GM19239 (cell line): Measurements from ENCODE around the gene CHRM4.
"Not testable (repeated sequence)": the region's sequence is repeated elsewhere in the genome, so short reads cannot be mapped to it uniquely, and the experiment has no call there.

Experiments
- DNase-seq: peaks from one replicate; pipeline ENCODE4 v3.0.0; 2011; ENCODE audit warnings: low spot score; ENCODE audit not compliant: insufficient read length
- FAIRE-seq: peaks from 2 replicates; lab custom pipeline; 2011; peaks lifted over from hg19 to GRCh38; lab: Jason Lieb, UNC

Gene CHRM4

DNA sequence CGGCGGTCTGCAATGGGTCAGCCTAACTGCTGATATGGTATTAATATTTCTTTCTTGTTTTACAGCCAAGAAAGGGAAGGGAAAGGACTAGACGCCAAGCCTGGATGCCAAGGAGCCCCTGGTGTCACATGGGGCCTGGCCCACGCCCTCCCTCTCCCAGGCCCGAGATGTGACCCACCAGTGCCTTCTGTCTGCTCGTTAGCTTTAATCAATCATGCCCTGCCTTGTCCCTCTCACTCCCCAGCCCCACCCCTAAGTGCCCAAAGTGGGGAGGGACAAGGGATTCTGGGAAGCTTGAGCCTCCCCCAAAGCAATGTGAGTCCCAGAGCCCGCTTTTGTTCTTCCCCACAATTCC, 8.2 kb downstream of the CHRM4 start:
- DNase-seq (no peak), FAIRE-seq (no peak)

- FAIRE-seq, result no peak
- no peak for DNase-seq
Measured at GRCh38 chr11:46382646-46383403, 8.8 kb downstream of the CHRM4 start.

GRCh38 chr11:46381819-46382645, 9.5 kb downstream of the CHRM4 start:
- DNase-seq (no peak), FAIRE-seq (no peak)

DNA sequence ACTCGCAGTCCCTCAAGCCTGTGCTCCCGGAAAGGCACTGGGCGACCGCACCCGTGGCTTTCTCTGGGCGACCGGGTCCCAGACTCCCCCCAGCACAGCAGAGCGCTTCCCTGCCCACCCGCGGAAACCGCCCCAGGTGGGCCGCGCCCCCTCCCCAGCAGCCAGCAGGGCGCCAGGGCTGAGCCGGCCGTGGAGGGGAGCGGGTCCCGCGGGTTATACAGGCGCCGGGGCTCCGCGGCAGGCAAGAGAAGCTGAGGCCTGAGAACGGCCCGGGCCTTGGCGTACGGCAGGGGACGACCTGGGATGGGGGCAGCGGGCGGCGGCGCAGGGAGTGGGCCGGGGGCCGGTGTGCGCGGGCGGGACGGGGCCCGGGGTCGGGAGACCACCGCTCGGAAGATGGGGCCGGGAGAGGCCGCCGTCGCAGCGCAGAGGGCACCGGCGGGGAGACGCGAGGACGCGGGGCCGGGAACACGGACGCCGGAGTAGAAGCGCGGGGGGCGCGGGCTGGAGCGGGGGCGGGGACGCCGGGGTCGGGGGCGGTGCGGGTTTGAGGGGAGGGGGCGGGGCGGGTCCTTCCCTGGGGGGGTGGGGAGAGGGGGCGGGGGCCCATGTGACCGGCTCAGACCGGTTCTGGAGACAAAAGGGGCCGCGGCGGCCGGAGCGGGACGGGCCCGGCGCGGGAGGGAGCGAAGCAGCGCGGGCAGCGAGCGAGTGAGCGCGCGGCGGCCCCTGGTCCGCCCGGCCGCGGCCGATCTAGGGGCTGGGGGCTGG, 10.3 kb downstream of the CHRM4 start, which contains the start of gene MDK:
TSS of gene MDK (plus strand) at position 622 of the 771 bp plus-strand sequence. CDS start 389 bp downstream, outside the sequence.
- FAIRE-seq (no peak), DNase-seq (no peak)

GRCh38 chr11:46380340-46381047, 11.1 kb downstream of the CHRM4 start:
- FAIRE-seq (peak; percentile 31), DNase-seq (no peak)

DNA sequence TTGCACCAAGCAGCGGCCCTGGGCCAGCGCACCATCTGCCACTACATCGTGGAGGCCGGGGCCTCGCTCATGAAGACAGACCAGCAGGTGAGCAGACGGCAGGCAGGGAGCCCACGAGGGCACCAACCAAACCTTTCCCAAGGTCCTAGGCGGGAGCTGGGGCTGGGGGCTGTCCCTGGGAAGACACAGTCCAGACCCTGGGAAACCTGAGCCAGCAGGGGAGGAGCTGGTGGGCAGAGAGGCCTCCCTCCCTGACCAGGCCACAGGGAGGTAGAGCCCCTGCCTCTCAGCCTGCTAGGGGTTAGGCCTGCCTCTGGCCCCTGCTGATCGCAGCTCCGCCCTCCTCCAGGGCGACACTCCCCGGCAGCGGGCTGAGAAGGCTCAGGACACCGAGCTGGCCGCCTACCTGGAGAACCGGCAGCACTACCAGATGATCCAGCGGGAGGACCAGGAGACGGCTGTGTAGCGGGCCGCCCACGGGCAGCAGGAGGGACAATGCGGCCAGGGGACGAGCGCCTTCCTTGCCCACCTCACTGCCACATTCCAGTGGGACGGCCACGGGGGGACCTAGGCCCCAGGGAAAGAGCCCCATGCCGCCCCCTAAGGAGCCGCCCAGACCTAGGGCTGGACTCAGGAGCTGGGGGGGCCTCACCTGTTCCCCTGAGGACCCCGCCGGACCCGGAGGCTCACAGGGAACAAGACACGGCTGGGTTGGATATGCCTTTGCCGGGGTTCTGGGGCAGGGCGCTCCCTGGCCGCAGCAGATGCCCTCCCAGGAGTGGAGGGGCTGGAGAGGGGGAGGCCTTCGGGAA, 11.9 kb downstream of the CHRM4 start:
- not testable (repeated sequence) for FAIRE-seq, DNase-seq

- no peak for FAIRE-seq
- no peak for DNase-seq
Measured at GRCh38 chr11:46378811-46379481, 12.6 kb downstream of the CHRM4 start.

- FAIRE-seq, result no peak
- DNase-seq, result no peak
Measured at GRCh38 chr11:46378296-46378695, 13.3 kb downstream of the CHRM4 start.

- FAIRE-seq (no peak), DNase-seq (no peak)
Measured at GRCh38 chr11:46377831-46378230, 13.7 kb downstream of the CHRM4 start.

DNA sequence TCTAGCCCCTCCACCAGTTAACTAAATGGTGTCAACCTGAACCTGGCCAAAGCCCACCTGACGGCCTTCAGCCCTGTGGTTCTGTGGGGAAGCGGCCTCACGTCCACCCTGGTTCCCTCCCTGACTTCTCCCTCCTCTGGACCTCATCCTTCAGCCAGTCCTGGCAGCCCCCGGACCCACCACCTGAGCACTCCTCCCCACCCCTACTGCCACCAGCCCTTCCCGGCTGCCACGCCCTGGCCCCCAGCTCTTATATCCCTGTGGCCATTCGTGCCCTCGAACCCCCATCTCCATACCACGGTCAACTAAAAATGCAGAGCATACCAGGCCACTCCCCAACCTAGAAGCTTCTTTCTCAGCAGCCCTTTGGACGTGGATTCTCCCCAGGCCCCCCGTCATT, 14.3 kb downstream of the CHRM4 start:
- DNase-seq (no peak), FAIRE-seq (no peak)

DNA sequence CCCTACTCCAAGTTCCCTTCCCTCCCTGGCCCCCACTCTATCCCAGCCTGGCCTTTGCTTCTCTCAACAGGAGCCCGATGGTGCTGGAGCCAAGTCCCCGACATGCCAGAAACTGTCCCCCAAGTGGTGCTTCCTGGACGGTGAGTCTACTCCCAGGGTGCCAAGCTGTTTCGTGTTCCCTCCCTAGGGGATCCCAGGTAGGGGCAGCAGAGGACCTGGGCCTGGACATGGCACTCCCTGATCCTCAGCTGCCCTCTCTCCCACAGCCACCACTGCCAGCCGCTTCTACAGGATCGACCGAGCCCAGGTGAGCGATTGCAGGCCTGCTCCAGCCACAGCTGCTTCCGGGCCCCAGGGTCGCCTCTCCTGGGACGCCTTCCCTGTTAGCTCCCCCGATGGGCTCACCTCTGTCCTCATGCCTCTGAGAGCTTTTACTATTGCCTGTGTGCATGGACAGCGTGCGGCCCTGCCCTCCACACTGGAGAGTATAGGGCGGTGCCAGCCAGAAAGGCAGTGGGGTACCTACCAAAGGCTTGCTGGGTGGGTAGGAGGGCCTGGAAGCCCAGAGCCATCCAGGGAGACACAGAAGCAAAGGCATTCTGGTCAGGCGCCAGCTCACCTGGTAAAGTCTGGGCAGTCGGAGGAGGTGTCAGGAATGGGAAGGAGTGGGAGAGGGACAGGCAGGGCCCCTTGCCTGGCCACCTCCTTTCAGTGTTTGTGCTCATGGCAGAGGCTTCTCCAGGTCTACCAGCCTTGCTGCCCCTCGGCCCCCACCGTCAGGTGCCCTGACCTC, 15.1 kb downstream of the CHRM4 start:
- DNase-seq, result no peak
- FAIRE-seq, result no peak

DNA sequence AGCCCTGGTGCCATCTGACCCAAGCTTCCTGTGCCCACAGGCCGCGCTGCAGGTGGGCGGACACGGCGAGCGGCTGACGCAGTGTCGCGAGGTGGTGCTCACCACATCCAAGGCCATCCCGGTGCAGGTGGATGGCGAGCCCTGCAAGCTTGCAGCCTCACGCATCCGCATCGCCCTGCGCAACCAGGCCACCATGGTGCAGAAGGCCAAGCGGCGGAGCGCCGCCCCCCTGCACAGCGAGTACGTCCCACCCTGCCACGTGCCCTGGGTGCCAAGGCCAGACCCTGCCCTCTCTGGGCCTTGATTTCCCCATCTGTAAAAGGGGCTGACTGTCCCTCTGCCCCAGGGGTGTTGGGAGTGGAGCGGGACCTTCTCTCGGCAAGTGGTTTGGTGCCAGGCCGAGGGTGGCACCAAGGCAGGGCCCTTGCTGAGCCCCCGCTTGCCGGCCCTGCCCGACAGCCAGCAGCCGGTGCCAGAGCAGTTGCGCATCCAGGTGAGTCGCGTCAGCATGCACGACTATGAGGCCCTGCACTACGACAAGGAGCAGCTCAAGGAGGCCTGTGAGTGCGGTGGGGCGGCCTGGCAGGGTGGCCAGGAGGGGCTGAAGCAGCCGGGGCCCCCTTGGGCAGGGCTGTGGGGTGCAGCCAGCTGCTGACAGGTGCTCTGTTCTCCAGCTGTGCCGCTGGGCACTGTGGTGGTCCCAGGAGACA, 16.0 kb downstream of the CHRM4 start:
- FAIRE-seq (no peak), DNase-seq (no peak)

GRCh38 chr11:46374815-46375214, 16.8 kb downstream of the CHRM4 start:
- FAIRE-seq (no peak), DNase-seq (no peak)

- no peak for DNase-seq
- no peak for FAIRE-seq
Measured at GRCh38 chr11:46373787-46374740, 17.5 kb downstream of the CHRM4 start.

DNA sequence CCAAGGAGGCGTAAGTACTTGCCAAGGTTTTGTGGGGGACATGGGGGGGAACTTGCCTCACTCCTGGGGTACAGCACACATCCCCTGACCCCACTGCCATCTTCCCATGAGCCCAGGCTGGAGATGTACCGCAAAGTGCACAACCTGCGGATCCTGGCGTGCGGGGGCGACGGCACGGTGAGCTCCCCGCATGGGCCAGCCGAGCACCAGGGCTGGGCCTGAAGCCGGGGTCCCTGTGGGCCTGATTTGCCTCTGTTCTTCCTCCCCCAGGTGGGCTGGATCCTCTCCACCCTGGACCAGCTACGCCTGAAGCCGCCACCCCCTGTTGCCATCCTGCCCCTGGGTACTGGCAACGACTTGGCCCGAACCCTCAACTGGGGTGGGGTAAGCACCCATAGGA, 19.1 kb downstream of the CHRM4 start:
- not testable (repeated sequence) for DNase-seq, FAIRE-seq

DNA sequence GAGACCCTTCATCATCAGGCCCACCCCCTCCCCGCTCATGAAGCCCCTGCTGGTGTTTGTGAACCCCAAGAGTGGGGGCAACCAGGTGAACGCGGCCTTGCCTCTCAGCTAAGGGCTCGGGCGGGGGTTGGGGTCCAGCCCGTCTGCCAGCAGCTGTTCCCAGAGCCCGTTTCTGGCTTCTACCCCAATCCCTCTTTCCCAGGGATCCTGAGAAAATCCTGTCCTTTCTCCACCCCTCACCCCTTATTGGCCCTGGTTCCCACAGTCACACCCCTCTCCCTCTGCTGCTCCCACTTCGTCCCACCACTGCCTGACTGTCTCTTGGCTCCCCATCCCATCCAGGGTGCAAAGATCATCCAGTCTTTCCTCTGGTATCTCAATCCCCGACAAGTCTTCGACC, 19.5 kb downstream of the CHRM4 start:
- FAIRE-seq, result no peak
- no peak for DNase-seq
